HG02852 (cell line): ENCODE data around the gene IMP4.

ENCODE experiments used
- ATAC-seq: cut with Tn5 transposase; IDR thresholded peaks from one replicate; pipeline ENCODE4 v1.9.1; 2021; ENCODE audit warnings: mild to moderate bottlenecking, moderate library complexity; ENCODE audit not compliant: unreplicated experiment

IMP4 gene

DNA sequence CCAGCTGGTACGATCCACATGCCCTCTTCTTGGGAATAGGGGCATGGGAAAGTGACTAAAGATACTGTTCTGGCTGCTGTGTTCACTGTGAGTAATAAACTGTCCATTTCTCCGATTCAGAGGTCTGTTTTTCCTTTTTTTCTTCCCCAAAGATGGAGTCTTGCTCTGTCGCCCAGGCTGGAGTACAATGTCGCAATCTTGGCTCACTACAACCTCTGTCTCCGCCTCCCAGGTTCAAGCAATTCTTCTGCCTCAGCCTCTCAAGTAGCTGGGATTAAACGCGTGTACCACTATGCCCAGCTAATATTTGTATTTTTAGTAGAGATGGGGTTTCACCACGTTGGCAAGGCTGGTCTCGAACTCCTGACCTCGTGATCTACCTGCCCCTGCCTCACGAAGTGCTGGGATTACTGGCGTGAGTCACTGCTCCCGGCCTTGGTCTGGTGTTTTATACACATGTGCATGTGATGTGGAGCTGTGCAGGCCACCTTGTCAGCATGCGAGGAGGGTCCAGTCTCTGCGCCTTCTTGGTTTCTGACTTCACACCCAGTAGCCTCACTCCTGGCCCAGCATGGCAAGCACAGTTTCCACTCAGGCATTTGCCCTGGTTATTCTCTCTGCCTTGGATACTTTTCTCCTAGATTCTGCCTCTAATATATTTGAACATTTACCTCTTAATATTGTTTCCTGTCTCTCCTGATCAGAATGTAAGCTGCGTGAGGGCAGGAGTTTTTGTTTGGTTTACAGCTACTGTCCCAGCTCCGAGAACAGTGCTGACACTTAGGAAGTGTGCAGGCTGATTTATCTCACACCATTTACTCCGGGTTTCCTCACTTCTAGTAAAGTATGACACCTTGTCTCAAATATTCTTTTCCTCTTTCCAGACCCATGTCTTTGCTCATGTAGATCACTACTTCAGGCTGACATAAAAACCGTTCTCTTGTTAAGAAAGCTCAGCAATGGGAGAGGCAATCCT, 32.9 kb downstream of the IMP4 start:
- no peak for ATAC-seq

DNA sequence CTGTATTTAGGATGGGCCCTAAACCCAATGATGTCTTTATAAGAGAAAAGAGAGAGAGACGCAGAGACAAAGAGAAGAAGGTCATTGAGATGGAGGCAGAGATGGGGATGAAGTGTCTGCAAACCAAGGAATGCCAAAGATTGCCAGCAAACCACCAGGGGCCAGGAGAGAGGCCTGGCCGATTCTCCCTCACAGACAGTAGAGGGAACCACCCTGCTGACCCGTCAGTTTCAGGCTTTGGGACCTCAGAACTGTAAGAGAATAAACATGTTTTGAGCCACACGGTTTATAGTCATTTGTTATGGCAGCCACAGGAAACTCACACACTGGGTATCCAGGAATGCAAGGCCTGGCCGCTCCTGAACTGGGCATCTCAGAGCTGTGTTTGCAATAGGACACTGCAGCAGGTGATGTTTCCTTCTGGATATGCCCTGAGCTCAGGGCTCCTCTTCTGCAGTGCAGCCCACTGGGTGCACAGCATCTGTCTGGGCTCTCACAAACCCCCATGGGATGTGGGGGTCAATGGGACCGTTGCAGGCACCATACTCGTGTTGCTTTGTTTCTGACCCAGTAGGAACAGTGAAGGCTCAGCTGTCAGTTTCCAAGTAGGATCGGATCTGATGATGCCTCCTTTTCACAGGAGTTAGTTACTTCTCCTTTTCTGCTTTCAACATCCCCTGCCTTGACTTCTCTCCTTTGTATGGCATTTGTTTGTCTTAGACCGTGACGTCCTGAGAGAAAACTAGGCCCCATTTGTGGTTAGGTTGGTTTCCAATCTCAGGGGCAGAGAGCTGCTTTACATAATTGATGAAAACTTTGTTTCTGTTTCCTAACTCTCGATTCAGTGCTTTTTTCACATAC, 34.0 kb downstream of the IMP4 start:
- ATAC-seq: peak; percentile 50

DNA sequence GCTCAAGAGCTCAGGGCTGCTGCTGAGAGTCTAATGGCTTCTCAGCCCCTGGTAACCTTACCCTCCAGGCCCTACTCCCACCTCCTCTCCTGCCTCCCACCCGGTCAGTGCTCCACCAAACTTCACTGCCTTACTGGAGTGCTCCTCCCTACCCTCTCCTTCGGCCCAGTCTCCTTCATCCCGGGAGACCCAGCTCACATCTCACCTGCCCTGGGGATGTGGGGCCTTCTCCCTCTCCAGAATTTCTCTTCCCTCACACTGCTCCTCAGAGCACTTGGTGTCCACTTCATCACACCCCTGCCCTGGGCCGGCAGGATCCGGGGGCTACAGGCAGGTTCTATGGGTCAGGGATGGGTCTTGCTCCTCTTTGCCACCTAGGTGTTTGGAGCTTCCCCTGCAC, 34.8 kb downstream of the IMP4 start:
- ATAC-seq: no peak

DNA sequence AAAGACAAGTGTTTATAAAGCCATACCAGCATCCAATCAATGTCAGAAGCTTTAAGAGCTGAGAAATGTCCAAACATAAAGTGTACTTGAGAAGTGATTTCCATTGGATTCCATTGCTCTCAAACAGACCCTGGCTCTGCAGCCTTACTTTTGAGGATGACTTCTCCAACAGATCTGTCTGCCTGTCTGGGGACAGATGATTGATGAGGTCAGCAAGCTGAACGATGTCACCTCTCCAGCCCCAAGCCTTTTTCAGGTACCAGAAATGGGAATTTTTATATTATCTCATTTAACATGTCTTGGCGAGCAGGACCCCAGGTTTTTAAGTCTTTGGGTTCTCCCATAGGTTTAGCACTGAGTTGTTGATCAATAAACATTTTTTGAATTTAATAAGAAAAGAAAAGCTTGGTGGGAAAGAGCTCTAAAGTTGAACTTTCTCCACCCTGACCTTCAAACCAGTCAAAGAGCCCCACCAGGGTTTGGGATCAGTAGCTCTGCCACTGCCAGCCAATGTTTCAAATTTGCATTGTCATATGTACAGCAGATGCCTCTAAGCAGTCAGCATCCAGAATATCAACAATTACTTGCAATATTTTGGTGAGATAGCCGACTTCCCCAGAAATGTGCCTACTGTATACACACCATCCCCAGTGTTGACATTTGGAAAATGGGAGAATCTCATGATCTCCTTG, 35.7 kb downstream of the IMP4 start:
- no peak for ATAC-seq

DNA sequence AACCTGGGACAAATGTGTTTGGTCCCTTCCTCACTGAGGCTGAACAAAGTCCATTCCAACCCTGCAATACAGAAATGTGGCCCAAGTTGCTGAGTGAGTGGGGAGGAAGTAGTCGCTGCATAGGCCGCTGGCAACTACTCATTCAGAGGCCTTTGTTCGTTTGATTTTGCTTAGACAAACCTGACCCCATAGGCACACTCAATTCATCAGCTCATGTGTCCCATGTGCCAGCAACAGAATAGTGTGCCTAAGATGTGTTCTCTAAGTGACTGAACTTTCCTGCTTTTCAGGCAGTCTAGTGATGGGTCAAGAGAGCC, 36.2 kb downstream of the IMP4 start:
- no peak for ATAC-seq

DNA sequence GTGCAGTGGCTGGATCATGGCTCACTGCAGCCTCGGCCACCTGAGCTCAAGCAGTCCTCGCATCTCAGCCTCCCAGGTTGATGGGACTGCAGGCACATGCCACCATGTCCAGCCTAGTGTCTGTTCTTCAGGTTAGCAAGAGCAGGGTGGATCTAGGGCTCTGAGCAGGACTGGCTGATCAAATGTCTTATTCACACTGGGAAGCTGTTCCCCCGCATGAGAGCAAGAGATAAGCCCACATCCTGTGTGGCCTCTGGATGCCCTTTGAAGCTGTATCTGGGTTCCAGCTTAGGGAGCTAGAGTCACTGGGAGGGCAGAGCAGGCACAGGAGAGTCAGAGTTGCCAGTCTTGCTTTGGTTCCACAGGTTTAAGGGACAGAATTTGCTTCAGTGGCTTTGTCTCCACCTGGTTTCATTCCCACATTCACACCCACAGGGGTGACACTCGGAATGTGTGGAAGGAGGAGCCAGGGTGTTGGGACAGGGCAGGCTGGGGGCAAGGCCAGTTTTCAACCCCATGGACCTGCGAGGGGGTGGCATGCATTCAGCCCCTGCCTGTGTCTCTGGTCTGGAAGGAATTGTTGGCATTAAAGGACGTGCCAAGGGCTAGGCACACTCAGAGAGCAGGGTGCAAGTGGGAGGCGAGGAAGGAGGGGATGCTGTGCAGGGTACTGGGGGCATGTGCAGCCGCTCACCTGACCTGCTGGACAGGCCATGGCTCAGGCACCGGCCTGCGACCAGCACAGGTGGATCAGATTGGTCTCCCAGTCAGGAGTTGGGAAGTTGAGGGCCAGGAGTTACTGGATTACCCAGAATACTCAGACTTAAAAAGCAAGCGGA, 37.6 kb downstream of the IMP4 start:
- ATAC-seq: no peak

DNA sequence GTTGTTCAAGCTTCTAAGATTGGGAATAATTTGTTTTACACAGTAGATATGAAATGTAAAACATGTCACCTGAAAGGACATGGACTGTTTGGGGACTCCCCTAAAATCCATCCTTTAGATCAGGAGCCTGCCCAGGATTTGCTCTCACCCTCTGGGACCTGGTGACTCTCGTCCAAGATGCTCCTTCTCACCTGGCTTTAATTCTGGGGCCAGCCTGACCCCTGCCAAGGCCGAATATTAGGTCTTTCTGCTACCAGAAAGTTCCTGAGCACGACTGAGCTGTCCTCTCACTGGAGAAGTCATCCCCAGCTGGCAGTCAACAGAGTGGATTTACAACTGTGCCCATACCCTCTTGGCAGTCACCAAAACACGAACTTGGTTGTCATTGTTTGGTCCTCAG, 38.4 kb downstream of the IMP4 start:
- ATAC-seq: no peak

DNA sequence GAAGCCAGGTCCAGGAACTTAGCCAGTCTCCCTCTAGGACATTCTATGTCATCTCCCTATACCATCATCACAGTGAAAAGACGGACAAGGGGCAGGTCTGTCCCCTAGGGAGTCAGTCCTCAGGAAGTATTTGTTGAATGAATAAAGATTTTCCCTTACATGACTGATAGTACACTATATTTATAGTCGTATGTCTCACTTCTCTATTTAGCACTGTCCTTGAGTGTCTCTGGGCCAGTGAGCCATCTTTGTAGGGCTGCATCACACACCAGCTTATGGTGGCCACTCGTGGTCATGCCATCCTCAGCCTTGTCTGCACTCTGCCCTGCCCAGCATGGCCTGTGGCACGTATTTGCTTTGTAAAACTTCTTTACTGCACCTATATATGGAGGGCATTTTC, 38.9 kb downstream of the IMP4 start:
- ATAC-seq: no peak

DNA sequence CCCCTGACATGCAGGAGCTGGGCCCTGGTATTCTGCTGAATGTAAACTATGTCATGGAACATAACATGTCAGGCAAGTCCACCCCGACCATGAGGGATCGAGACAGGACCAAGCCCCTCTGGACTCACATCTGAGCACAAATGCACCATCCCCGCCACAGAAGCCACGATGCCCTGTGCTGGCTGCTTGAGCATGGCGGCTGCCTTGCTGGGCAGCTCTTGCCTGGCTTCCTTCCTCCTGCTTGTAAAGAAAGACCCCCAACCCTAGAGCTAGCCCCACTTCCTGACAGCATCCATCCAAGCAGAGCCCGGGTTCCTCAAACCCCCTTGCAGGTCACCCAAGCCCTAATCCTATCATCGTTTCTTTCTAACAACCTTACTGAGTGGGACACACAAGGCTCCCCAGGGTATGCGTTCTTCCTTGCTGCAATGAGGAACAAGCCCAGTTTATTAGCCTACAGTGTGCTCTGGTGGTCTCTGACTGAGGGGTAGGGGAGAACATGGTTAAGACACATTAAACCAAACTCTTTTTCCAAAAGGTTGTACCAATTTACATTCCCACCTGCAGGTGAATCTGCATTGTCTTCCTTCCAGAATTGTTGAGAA, 39.7 kb downstream of the IMP4 start:
- ATAC-seq: no peak

DNA sequence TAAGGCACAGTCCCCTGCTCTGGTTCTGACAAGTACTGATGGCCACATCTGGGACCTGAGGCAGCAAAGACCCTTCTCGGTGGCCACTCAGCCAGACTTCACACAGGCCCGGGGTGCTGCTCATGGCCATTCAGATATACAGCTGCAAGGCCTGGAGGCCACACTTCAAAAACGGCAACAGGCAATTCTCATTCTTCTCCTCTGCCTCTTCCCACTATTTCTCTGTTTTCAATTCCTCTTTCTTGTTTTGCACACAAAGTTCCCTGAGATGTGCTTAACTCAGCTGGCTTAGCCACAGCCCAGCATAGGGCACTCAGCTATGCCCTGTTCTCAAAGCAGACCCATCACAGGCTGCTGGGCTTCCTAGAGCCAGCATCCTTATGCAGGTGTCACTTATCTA, 43.0 kb downstream of the IMP4 start:
- ATAC-seq: peak; percentile 57

DNA sequence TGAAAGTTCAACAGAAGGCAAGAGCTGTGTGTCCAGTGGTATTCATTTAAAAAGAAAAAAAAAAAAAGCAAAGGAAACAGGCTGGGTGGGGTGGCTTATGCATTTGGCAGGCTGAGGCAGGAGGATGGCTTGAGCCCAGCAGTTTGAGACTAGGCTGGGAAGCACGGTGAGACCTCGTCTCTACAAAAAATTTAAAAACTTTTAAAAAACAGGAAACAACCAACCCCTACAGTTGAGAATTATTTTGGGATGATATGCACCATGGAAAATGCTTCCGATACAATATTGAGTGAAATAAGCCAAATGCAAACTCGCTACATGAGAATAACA, 44.3 kb downstream of the IMP4 start:
- ATAC-seq: no peak

DNA sequence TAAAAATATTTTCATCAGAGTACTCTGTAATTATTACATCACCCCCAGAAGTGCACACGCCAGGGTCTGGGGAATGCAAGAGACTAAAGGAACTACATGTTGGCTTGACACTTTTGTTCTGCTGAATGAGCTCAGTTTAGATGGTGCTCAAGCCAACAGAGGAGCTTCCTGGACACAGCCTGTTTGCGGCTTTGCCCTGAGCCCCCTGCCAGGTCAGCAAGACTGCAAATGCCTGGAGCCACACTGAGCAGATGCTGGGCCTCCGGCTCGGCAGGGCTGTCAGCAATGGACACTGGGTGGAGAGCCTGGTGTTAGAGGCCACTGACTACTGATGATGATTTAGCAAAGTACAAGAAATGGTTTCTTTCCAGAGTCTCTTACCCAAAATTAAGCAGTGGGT, 45.1 kb downstream of the IMP4 start:
- ATAC-seq: no peak

DNA sequence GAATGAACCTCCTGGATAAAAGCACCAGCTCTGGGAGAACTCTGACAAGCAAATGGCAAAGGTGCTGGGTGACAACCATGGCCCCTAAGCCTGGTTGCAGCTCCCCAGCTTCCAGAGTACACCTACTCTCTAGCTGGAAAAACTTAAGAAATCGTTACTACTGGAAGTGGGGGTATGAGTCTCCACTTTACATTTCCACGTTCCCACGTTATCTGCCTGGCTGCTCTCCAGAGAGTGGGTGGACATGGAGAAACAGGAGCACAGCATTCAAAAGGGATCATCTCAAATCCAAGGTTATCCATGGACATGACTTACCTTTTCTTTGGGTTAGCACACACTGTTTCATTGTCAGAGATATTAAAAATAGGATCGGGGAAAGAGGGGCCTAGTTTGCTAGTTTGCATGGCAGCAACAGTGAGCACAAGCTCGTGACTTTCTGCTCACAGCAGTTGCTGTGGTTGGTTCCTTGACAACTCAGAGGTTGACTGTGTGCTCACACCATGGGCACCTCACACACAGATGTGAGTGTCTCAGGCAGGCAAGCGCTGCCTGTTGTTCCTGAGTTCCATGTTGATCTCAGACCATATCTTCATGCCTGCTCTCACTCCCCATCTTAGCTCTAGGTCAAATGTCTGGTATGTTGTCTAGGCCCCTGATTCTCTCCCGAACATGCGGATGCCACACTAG, 45.7 kb downstream of the IMP4 start:
- ATAC-seq: no peak

DNA sequence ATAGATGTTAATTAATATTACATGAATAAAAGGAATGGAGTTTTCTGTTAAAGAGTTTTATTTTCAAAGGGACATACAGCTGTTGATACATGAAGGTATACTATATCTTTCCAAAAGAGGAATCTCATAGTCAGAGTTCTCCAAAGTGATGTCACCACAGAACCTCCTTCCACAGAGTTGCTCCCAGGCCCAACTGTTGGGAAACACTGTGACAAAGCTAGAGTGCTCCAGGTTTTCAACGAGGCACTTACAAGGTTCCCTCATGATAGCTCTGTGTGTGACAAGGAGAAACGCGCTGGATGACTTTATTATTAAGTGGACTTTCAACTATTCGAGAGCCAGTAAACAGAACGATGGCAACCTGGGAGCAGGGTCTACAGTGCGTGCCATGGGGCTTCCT, 46.7 kb downstream of the IMP4 start:
- no peak for ATAC-seq

DNA sequence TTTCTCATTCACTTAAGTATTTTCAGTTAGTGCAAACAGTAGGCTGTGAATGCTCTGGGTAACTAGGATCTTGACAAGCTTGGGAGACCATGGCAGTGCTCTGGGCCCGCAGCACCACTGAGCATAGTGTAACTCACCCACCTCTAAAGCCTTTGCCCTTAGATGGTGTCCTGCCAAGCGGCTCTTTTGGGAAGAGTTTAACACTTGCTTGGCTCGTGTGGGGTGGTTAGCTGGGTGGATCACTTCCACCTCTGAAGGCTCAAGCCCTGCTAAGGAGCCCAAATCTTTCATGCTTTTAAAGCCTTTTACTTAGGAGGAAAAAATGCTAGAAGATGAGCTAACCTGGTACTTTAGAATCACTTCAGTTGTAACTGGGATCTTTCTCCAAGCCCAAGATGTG, 47.1 kb downstream of the IMP4 start:
- ATAC-seq: no peak

DNA sequence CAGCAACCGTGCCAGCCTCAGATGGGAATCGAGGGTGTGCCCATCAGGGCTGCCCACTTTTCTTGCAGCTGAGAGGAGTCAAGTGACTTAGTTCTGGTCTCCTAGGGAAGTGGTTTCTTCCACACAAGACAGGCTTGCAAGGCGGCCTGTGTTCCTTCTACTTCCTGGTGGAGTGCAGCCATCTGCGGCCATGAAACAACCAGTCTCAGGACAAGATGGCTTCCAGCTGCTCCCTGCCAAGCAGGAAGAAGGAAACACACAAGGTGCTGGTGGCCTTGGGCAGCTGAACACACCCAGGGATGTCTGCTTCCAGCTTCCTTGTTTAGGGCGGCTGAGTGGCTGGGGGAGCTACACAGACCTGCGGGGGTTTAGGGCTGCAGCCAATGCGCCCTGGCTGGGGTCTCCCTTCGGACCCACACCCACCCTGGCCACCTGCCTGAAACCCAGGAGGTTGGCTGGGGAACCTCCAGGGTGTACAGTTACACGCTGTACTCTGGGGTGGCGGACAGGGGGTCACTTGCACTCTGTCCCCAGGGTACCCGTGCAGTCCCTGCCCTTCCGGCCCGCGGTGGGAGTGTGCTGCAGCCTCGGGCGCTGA, 47.9 kb downstream of the IMP4 start:
- ATAC-seq: peak; percentile 6

DNA sequence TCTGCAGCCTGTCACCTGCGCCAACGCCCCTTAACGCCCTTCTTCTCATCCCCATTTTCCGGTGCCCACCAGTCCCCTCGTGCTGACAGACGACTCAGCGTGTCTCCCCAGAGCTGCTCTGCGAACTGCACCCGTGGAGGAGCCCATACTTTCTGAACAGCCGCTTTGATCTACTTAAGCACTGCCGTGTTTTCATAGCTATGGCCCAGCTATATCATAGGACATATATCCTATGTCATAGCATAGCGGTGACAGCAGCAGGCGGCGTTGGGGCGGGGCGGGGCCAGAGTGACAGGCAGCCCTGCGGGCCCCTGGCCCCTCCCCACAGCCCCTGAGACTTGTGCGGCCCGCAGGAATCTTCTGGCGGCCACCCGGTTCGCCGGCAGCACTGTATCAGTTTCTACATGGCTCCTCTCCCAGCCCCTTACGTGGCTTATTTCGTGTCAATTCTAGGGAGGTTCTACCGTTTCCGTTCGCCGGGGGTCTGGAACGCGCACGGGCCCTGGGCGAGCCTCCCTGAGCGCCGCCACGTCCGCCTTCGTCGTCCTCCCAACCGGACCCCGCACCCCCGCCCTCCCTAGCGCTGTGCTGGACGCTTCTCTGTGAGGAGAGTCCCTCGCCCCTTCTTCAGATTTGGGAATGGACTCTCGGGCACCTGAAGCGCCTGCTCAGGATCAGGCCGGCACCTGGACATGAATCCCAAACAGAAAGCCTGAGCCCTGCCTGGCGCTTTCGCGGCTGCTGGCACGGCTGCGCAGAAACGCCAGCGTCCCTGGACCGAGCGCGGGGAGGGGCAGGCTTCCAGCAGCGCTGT, 48.6 kb downstream of the IMP4 start:
- peak; percentile 89 for ATAC-seq

DNA sequence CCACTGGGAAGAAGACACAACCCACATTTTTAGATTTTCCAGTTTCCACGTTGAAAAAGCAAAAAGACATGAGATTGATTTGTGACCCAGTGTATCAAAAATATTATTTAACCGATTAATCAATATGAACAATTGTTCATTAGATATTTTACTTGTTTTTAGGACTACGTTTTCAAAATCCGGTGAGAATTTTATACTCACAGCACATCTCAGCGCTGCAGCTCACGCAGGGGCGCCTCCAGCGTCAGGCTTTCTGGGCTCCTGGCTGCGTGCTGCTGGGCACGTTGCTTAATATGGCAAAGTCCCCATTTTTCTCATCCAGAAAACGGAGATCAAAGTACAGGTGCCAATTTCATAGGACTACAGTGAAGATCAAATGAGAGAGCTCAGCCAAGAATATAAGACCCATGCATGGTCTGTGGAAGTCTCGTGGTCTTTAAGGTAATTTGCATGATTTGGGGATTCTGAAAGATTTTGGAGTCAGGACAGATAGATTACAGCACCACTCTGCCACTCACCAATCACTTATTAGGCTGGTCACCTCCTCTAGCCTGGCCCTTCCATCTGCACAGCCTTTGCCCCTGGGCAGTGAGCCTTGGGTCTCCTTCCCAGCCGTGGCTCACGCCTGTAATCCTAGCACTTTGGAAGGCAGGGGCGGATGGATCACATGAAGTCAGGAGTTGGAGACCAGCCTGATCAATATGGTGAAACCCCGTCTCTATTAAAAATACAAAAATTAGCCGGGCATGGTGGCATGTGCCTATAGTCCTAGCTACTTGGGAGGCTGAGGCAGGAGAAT, 49.4 kb downstream of the IMP4 start:
- ATAC-seq: no peak
